GM12874 (cell line): Measurements from ENCODE around the gene IFITM10.

Source experiments
- CTCF ChIP-seq: IDR thresholded peaks from 2 replicates; pipeline ENCODE4 v1.5.1; 2011; ENCODE audit warnings: low read depth, mild to moderate bottlenecking, control low read depth, low read length, moderate library complexity; ENCODE audit not compliant: insufficient read depth

IFITM10 gene

GRCh38 chr11:1750840-1751530 lies 590 bp upstream of the IFITM10 start:
- TF ChIP-seq CTCF: no peak

GRCh38 chr11:1749395-1750351 lies 722 bp downstream of the IFITM10 start:
- TF ChIP-seq CTCF: no peak

- no peak for TF ChIP-seq CTCF
Measured at GRCh38 chr11:1748636-1749394, 1.6 kb downstream of the IFITM10 start.

- TF ChIP-seq CTCF: no peak
Measured at GRCh38 chr11:1747753-1748635, 2.4 kb downstream of the IFITM10 start.

- no peak for TF ChIP-seq CTCF
Measured at GRCh38 chr11:1746956-1747752, 3.2 kb downstream of the IFITM10 start.

- TF ChIP-seq CTCF: no peak
Measured at GRCh38 chr11:1746511-1746931, 3.9 kb downstream of the IFITM10 start.
